SH-SY5Y (cell line): ENCODE data around the gene SPRY4.

ENCODE experiments used
- GATA2 ChIP-seq: IDR thresholded peaks from 2 replicates; pipeline ENCODE4 v1.6.1; 2011; ENCODE audit warnings: mild to moderate bottlenecking, low read depth, low read length
- GATA3 ChIP-seq: IDR thresholded peaks from 2 replicates; pipeline ENCODE4 v1.6.1; 2011; ENCODE audit warnings: low read depth, mild to moderate bottlenecking, low read length, moderate library complexity

GRCh38 chr5:142312399-142312798 lies 12.4 kb downstream of the SPRY4 start:
- TF ChIP-seq GATA2 (no peak), GATA3 (no peak)
